Measurements from ENCODE around the gene COL7A1.
"Not testable (repeated sequence)": the region's sequence is repeated elsewhere in the genome, so short reads cannot be mapped to it uniquely, and the experiment has no call there.

Gene COL7A1

GRCh38 chr3:48535578-48535977, 59.6 kb downstream of the COL7A1 start:
- DNase-seq = no peak

GRCh38 chr3:48532977-48533337, 62.2 kb downstream of the COL7A1 start:
- DNase-seq = no peak

- DNase-seq = no peak
Measured at GRCh38 chr3:48532271-48532976, 62.7 kb downstream of the COL7A1 start.

GRCh38 chr3:48530701-48531100, 64.4 kb downstream of the COL7A1 start:
- not testable (repeated sequence) for DNase-seq

GRCh38 chr3:48528754-48529153, 66.4 kb downstream of the COL7A1 start:
- peak; percentile 52 for DNase-seq

- no peak for DNase-seq
Measured at GRCh38 chr3:48528048-48528447, 67.1 kb downstream of the COL7A1 start.

GRCh38 chr3:48524970-48525369, 70.2 kb downstream of the COL7A1 start:
- DNase-seq = no peak

- no peak for DNase-seq
Measured at GRCh38 chr3:48521635-48522034, 73.5 kb downstream of the COL7A1 start.

GRCh38 chr3:48519277-48519643, 75.9 kb downstream of the COL7A1 start:
- DNase-seq = no peak

- no peak for DNase-seq
Measured at GRCh38 chr3:48518638-48519276, 76.4 kb downstream of the COL7A1 start.

GRCh38 chr3:48518069-48518468, 77.1 kb downstream of the COL7A1 start:
- DNase-seq = no peak

- no peak for DNase-seq
Measured at GRCh38 chr3:48516571-48516970, 78.6 kb downstream of the COL7A1 start.

- DNase-seq = no peak
Measured at GRCh38 chr3:48514431-48515227, 80.5 kb downstream of the COL7A1 start.

All from OCI-M1 (cell line).